Inflammatory macrophage (primary cell): ENCODE results near the gene NIPA2.

Experiments used
- DNase-seq, 2 donors: peaks; one replicate each; pipeline ENCODE4 v3.0.0-alpha.2; 2020 to 2022

Gene NIPA2

GRCh38 chr15:22903427-22903826 is 65.0 kb downstream of the NIPA2 start:
- DNase-seq = no peak

DNA sequence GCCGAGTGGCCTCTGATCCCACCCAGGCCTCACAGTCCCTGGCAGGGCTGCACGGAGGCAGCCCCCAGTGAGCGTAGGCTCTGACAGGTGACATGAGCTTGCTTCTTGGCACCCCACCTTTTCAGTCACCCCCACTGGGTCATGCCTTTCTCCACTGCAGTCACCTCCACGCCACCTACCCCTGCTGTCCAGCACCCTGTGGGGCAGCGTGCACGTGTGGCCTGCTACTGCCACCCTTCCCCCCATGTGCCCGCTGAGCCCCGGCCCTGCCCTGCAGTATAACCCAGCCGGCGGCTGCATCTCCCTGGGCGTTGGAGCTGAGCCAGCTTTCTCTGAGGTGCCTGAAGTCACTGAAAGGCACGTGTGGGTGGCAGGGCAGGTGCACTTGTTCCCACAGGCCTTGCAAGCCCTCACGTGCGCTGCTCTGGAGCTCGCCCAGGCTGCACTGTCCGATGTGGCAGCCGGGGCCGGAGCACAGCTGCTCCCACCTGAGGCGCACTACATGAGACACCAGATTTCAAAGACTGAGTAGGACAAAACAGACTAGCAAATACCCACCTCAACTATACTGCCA is 65.6 kb downstream of the NIPA2 start:
- DNase-seq = no peak

GRCh38 chr15:22904736-22905135 is 66.3 kb downstream of the NIPA2 start:
- no peak for DNase-seq

GRCh38 chr15:22907161-22907950 is 68.9 kb downstream of the NIPA2 start:
- DNase-seq = no peak

DNA sequence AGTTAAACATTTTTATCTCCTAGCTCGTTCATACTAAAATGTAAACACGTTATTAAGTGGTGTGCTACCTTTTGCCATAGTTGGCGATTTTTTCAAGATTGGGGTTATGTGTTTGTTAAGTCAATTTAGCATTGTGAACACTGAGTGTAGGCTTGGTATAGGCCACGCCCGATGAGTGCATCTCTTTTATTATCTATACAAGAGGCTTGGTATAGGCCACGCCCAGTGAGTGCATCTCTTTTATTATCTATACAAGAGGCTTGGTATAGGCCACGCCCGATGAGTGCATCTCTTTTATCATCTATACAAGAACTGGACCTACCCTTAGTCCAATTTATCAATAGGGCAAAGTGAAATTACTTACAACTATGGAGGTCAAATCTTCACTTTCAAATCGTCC is 70.4 kb downstream of the NIPA2 start:
- no peak for DNase-seq

- no peak for DNase-seq
Measured at GRCh38 chr15:22911306-22911705, 72.8 kb downstream of the NIPA2 start.

GRCh38 chr15:22912256-22912655 is 73.8 kb downstream of the NIPA2 start:
- no peak for DNase-seq

- no peak for DNase-seq
Measured at GRCh38 chr15:22913646-22914380, 75.3 kb downstream of the NIPA2 start.

DNA sequence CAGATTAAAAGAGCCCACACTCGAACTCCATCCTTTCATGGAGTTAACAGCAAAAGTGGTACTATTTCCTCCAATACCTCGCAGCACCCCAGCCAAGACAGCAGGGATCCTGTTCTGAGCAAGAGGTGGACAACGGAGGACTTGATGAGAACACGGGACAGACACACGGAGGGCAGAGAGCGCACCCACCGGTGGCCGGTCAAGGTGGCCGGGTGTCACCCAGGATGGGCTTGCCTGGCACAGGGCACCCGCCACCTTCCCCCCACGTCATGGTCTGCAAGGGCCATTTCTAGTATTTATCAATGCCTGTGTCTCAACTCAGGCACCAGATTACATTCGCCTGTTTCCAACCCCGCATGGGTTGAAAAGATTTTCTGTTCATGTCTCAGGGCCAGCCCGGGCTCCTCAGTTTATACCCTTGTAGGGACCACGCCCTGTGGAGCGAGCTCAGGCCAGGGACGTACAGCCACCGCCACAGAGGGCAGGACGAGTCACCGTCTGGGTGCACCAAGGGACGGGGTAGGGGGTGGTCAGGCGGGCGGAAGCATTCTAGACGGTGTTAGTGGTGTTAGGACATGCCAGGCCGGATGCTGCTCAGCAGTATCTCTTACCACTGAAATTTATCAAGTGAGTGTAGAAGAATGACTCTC is 77.5 kb downstream of the NIPA2 start:
- DNase-seq = no peak

DNA sequence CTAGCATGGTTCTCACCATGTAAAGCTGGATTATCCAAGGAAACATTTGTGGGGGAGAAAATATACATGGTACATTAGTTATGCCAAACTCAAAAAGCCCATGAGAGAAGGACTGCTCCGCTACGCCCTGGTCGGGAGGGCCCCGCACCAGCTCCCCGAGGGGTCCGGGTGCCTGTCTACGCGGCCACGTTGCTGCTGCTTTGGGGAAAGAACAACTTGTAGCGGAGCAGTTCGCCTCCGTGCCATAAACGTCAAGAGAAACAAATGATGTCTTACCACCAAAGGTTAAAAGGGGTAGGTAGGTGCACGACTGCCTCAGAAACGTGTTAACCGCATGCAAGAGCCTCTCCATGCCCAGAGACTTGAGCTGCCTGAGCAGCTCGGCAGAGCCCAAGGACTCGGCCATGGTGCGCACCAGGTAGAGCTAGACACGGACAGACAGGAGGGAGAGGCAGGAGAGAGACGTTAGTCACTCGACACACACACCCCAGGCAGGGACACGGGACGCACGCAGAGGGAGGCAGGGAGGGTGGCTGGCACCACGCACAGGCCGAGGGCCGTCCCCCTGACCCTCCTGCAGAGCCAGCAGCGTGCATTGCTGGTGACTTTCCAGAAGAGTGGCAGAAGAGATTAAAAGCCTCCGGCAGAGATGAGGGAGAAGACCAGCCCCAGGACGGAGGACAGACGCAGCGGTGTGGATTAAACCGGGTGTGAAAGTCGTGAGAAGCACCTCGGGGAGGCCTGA is 78.3 kb downstream of the NIPA2 start:
- no peak for DNase-seq

- no peak for DNase-seq
Measured at GRCh38 chr15:22917556-22917955, 79.1 kb downstream of the NIPA2 start.
